Measurements from ENCODE around the gene UNC5A. TPM values are rescaled to one million over a fixed set of nuclear protein-coding genes. Genes with fewer than 3 reads are reported as not detected.

The UNC5A gene
- total RNA-seq, 1 experiment from 2014 or later = 0.07 TPM

DNA sequence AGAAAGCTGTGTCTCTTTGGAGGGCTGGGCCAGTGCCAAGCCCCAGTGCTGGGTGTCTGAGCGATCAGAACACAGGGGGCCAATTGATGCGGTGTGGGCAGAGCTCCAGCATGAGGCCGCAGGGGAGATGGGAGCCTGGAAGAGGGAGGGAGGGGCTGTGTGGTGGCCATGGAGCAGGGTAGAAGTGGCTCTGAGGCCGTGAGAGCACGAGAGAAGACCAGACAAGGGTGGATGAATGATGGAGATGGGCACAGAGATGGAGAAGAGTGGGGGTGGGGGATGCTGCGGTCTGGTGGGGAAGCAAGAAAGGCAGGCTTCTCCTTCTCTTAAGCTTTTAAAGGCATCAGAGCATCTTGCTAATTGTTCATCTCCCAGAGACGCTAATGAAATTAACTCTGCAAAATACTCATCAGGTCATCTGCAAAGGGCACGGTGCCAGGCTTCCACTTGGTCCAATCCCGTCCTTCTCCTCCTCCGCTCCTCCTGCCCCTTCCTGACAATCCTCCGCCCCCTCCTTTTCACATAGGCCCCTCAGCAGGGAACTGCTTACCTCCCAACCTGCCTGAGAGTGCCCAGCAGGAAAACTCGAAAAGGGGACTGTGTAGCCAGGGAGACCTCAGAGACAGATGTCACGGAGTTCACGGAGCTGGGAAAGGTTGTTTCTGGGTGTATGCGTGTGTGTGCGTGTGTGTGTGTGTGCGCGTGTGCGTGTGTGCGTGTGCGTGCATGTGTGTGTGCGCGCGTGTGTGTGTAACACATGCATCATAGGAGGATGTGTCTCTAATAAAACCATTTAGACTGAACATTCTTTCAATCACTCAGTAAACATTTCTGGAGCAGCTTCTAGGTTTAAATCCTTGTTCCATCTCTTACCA lies 7.1 kb upstream of the UNC5A start:
- Histone ChIP-seq H3K79me2 (ENCODE audit: low read length) (no peaks in the 10 kb centered on the region), H3K27ac (ENCODE audit: low read length) (no peak overlapping the region), H2AFZ (ENCODE audit: low read length) (no peak overlapping the region), H3K9me3 (ENCODE audit: low read length) (no peaks in the 10 kb centered on the region), H4K20me1 (ENCODE audit: low read length) (no peaks in the 10 kb centered on the region), H3K4me1 (ENCODE audit: insufficient read depth, low read length) (no peaks in the 10 kb centered on the region), H3K4me3 (ENCODE audit: low read length) (no peak overlapping the region), H3K4me2 (ENCODE audit: low read length) (no peak overlapping the region), H3F3A (ENCODE audit: low read length, unreplicated experiment) (no peaks in the 10 kb centered on the region), H3K27me3 (ENCODE audit: low read length) (peaks cover 14% of the 10 kb centered on the region; the same call in 1 of the 2 replicates), H3K9me2 (replicated peaks; ENCODE audit: low read length) (no peaks in the 10 kb centered on the region), H3K36me3 (ENCODE audit: low read depth, low read length) (no peaks in the 10 kb centered on the region), H3K9ac (ENCODE audit: low read length) (no peak overlapping the region)
- ChIA-PET POLR2A (ENCODE audit: unreplicated experiment) (no interaction called here), CTCF (no interaction called here)
- intact Hi-C loops (cut with micrococcal nuclease) = no loop called here
- TF ChIP-seq, protein P1, sequence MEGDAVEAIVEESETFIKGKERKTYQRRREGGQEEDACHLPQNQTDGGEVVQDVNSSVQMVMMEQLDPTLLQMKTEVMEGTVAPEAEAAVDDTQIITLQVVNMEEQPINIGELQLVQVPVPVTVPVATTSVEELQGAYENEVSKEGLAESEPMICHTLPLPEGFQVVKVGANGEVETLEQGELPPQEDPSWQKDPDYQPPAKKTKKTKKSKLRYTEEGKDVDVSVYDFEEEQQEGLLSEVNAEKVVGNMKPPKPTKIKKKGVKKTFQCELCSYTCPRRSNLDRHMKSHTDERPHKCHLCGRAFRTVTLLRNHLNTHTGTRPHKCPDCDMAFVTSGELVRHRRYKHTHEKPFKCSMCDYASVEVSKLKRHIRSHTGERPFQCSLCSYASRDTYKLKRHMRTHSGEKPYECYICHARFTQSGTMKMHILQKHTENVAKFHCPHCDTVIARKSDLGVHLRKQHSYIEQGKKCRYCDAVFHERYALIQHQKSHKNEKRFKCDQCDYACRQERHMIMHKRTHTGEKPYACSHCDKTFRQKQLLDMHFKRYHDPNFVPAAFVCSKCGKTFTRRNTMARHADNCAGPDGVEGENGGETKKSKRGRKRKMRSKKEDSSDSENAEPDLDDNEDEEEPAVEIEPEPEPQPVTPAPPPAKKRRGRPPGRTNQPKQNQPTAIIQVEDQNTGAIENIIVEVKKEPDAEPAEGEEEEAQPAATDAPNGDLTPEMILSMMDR (conservative IDR thresholded peaks at IDR 0.05; ENCODE audit: low read depth, low read length) = no peak
- TF ChIP-seq EZH2phosphoT487 (IDR thresholded peaks at IDR 0.05; ENCODE audit: borderline replicate concordance, low read length) = no peak
- TF ChIP-seq EZH2 (IDR thresholded peaks at IDR 0.05; ENCODE audit: low read length, unreplicated experiment) = no peak
- DNase-seq (no peak), ATAC-seq (no peak)
- no TSS peak for BruUV-seq (replicated peaks)

DNA sequence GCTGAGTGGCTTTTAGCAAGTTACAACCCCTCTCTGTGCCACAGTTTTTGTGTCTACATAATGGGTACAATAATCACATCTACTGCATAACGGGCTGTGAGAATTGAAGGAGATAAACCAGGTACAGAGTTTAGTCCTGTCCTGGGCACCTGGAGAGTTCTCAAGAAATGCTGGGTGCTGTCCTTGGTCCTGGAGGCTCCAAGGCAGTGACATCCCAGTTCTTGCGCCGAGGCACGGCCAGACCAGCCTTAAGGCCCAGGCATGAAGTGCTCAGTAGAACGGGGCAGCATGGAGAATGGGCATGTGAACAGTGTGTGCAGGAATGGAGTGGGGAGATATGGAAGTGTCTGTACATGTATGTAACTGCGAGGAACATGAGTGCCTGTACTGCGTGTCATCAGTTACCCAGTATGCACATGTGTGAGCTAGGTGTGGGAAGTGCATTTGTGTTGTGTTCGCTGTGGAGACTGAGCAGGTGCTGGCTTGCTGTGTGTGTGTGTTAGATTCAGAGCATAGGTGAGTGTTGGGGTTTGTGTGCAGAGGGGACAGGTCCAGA lies 6.3 kb upstream of the UNC5A start:
- no peak overlapping the region for H2AFZ ChIP-seq (ENCODE audit: low read length)
- intact Hi-C loops (cut with micrococcal nuclease) = no loop called here
- no peaks in the 10 kb centered on the region for H3K9me3 ChIP-seq (ENCODE audit: low read length)
- peaks cover 19% of the 10 kb centered on the region for H3K27me3 ChIP-seq (ENCODE audit: low read length)
- no peaks in the 10 kb centered on the region for H4K20me1 ChIP-seq (ENCODE audit: low read length)
- ChIA-PET POLR2A (ENCODE audit: unreplicated experiment) (no interaction called here), CTCF (no interaction called here)
- H3K79me2 ChIP-seq (ENCODE audit: low read length) = no peaks in the 10 kb centered on the region
- H3K9me2 ChIP-seq (replicated peaks; ENCODE audit: low read length) = no peaks in the 10 kb centered on the region
- no peaks in the 10 kb centered on the region for H3K4me1 ChIP-seq (ENCODE audit: insufficient read depth, low read length)
- no peak overlapping the region for H3K27ac ChIP-seq (ENCODE audit: low read length)
- no peak overlapping the region for H3K9ac ChIP-seq (ENCODE audit: low read length)
- H3K4me3 ChIP-seq (ENCODE audit: low read length) = no peak overlapping the region
- no TSS peak for BruUV-seq (replicated peaks)
- no peaks in the 10 kb centered on the region for H3K36me3 ChIP-seq (ENCODE audit: low read depth, low read length)
- ATAC-seq = peak; percentile 51; the same call in 1 of the 2 replicates
- TF ChIP-seq EZH2phosphoT487 (IDR thresholded peaks at IDR 0.05; ENCODE audit: borderline replicate concordance, low read length) (no peak), EZH2 (IDR thresholded peaks at IDR 0.05; ENCODE audit: low read length, unreplicated experiment) (no peak)
- TF ChIP-seq, protein P1 (conservative IDR thresholded peaks at IDR 0.05; ENCODE audit: low read depth, low read length) = no peak
- DNase-seq = peak; percentile 49
- no peaks in the 10 kb centered on the region for H3F3A ChIP-seq (ENCODE audit: low read length, unreplicated experiment)
- no peak overlapping the region for H3K4me2 ChIP-seq (ENCODE audit: low read length)

DNA sequence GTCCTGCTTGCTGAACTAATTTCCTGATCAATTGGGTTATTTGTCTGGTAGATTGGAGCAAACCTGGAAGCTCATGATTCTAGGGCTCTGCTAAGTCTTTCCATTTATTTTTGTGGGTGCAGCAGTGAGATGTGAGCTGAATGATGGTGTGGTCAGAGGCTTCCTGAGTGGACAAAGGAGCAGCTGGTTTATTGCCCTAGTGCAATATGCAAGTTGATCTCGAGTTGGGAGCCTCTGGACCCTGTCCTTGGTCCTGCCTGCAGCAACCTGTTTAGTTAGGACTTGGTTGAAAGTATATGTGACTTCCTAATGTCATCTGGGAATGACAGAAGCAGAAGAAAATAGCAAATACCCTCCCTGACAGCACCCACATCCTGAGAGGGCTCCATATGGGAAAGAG lies 4.2 kb upstream of the UNC5A start:
- Histone ChIP-seq H3K9me2 (replicated peaks; ENCODE audit: low read length) (no peaks in the 10 kb centered on the region), H3K79me2 (ENCODE audit: low read length) (no peaks in the 10 kb centered on the region), H3K27me3 (ENCODE audit: low read length) (peaks cover 34% of the 10 kb centered on the region), H3F3A (ENCODE audit: low read length, unreplicated experiment) (no peaks in the 10 kb centered on the region), H3K4me1 (ENCODE audit: insufficient read depth, low read length) (peaks cover 10% of the 10 kb centered on the region; the same call in 1 of the 2 replicates), H2AFZ (ENCODE audit: low read length) (no peak overlapping the region), H3K27ac (ENCODE audit: low read length) (no peak overlapping the region), H3K4me2 (ENCODE audit: low read length) (no peak overlapping the region), H3K9ac (ENCODE audit: low read length) (no peak overlapping the region), H4K20me1 (ENCODE audit: low read length) (no peaks in the 10 kb centered on the region), H3K9me3 (ENCODE audit: low read length) (no peaks in the 10 kb centered on the region), H3K4me3 (ENCODE audit: low read length) (no peak overlapping the region), H3K36me3 (ENCODE audit: low read depth, low read length) (no peaks in the 10 kb centered on the region)
- POLR2A ChIA-PET (ENCODE audit: unreplicated experiment) = no interaction called here
- BruUV-seq (replicated peaks) = no TSS peak
- DNase-seq (peak; percentile 41), ATAC-seq (no peak)
- no peak for TF ChIP-seq EZH2phosphoT487 (IDR thresholded peaks at IDR 0.05; ENCODE audit: borderline replicate concordance, low read length)
- TF ChIP-seq, protein P1 (conservative IDR thresholded peaks at IDR 0.05; ENCODE audit: low read depth, low read length) = no peak
- no peak for TF ChIP-seq EZH2 (IDR thresholded peaks at IDR 0.05; ENCODE audit: low read length, unreplicated experiment)
- intact Hi-C loops (cut with micrococcal nuclease) = no loop called here
- CTCF ChIA-PET = no interaction called here

Measured in PC-3 (cell line).